Astrocyte of the cerebellum (primary cell): ENCODE measurements around the gene PARPBP.
A peak's percentile ranks its signal among the peaks of the same experiment; 100 is the strongest.

Source experiments
- DNase-seq: peaks from one replicate; pipeline ENCODE4 v3.0.0-alpha.2; 2011; ENCODE audit warnings: low read depth
- H3K4me3 ChIP-seq: 2 replicates; pipeline ENCODE4 v1.5.1; 2011; ENCODE audit warnings: mild to moderate bottlenecking, low read depth, low read length, moderate library complexity
- CTCF ChIP-seq: IDR thresholded peaks from 2 replicates; pipeline ENCODE4 v1.5.1; 2012; ENCODE audit warnings: low read length, low read depth, moderate library complexity, mild to moderate bottlenecking; ENCODE audit errors: missing control alignments
- in situ Hi-C: cut with HindIII; loops from 2 replicates; pipeline ENCODE4 v1.10.0; 2017; ENCODE audit warnings: low sequenced_read_pairs

PARPBP gene

GRCh38 chr12:102163383-102163782 lies 43.4 kb downstream of the PARPBP start:
- DNase-seq = no peak
- H3K4me3 ChIP-seq = no peak overlapping the region
- in situ Hi-C loops = no loop called here
- TF ChIP-seq CTCF = no peak

GRCh38 chr12:102167821-102168604 lies 48.0 kb downstream of the PARPBP start:
- H3K4me3 ChIP-seq = no peak overlapping the region
- in situ Hi-C loops = no loop called here
- no peak for DNase-seq
- no peak for TF ChIP-seq CTCF

GRCh38 chr12:102169922-102170621 lies 50.1 kb downstream of the PARPBP start:
- peak; percentile 6 for DNase-seq
- in situ Hi-C loops = no loop called here
- TF ChIP-seq CTCF = peak; percentile 80
- H3K4me3 ChIP-seq = no peak overlapping the region

GRCh38 chr12:102171951-102172350 lies 52.0 kb downstream of the PARPBP start:
- in situ Hi-C loops = no loop called here
- no peak for DNase-seq
- no peak overlapping the region for H3K4me3 ChIP-seq
- no peak for TF ChIP-seq CTCF

- in situ Hi-C loops = no loop called here
- no peak for TF ChIP-seq CTCF
Observed at GRCh38 chr12:102172436-102172835, 52.5 kb downstream of the PARPBP start.

DNA sequence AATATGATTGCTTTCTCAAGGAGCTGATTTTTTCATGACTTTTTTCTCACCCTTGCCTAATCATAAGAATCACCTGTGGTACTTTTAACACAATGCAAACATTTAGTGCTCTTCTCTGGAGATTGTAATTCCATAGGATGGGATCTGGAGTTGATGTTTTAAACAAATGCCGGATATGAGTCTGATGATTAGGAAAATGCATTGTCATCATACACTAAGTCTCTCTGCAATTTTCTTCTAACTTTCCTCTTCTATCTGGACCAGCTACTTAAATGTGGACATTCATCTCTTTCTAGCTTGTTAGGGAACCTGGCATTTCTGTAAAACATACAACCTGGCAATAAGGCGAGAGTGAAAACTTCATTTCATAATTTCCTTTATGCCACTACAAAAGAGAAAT lies 54.1 kb downstream of the PARPBP start:
- no peak for DNase-seq
- in situ Hi-C loops = no loop called here
- no peak for TF ChIP-seq CTCF
- H3K4me3 ChIP-seq = no peak overlapping the region

More at GRCh38 chr12:102172436-102172835, 52.5 kb downstream of the PARPBP start:
- peak; percentile 27 for DNase-seq
- H3K4me3 ChIP-seq = no peak overlapping the region
